Lower leg skin (tissue), 3 donors: ENCODE data around the gene KIF1A.

ENCODE experiments used
- POLR2A ChIP-seq, 2 donors: fragments of 450-650 bp; IDR thresholded peaks; one replicate each; pipeline ENCODE4 v1.6.1; 2016 to 2017; ENCODE audit warnings: antibody characterized with exemption in 2 of 2, mild to moderate bottlenecking in 1 of 2, moderate library complexity in 1 of 2
- TF ChIP-seq, protein P1 (sequence below), 3 donors: fragments of 450-650 bp; IDR thresholded peaks; one replicate each; pipeline ENCODE4 v1.5.1; 2016; ENCODE audit warnings: antibody characterized with exemption in 3 of 3, mild to moderate bottlenecking in 3 of 3, moderate library complexity in 2 of 3

DNA sequence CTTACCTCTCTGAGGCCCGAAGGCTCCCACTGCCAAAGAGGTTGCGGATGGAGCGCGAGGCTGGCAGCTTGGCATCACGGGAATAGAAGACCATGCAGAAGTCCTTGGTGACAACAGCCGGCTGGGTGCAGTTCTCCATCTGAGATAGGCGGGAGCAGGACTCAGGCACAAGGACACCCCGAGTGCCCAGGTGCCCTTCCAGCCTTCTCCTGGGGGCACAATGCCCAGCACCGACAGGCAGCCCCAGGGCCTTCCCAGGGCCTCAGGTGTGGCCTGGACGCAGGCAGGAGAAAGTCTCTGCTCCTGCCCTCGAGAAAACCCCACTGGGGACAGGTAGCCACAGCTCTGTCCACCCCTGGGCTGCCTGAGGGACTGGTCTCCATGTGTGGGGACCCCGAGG lies 94.8 kb downstream of the KIF1A start:
- TF ChIP-seq, protein P1, sequence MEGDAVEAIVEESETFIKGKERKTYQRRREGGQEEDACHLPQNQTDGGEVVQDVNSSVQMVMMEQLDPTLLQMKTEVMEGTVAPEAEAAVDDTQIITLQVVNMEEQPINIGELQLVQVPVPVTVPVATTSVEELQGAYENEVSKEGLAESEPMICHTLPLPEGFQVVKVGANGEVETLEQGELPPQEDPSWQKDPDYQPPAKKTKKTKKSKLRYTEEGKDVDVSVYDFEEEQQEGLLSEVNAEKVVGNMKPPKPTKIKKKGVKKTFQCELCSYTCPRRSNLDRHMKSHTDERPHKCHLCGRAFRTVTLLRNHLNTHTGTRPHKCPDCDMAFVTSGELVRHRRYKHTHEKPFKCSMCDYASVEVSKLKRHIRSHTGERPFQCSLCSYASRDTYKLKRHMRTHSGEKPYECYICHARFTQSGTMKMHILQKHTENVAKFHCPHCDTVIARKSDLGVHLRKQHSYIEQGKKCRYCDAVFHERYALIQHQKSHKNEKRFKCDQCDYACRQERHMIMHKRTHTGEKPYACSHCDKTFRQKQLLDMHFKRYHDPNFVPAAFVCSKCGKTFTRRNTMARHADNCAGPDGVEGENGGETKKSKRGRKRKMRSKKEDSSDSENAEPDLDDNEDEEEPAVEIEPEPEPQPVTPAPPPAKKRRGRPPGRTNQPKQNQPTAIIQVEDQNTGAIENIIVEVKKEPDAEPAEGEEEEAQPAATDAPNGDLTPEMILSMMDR (IDR thresholded peaks at IDR 0.05): no peak
- no peak for TF ChIP-seq POLR2A (IDR thresholded peaks at IDR 0.05)
